ENCODE results near the gene POMT1.

DNA sequence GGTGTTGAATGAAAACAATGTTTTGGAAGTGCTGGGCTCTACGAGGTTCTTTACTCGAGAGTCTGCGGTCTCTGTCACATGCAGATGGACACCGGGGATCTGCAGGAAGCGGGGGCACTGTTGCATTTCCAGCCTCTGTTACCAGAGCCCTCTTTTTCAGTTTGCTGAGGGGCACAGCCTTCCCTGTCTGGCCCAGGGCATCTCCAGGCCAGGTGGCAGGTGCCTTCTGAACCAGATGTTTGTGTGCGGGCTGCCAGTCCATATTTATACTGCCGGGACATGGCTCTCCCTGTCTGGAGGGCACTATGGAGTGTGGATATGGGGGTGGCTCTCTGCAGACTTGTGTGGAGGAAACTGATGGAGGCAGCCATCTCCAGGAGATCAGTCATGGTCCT, 18.7 kb upstream of the POMT1 start:
- TF ChIP-seq, protein P1, sequence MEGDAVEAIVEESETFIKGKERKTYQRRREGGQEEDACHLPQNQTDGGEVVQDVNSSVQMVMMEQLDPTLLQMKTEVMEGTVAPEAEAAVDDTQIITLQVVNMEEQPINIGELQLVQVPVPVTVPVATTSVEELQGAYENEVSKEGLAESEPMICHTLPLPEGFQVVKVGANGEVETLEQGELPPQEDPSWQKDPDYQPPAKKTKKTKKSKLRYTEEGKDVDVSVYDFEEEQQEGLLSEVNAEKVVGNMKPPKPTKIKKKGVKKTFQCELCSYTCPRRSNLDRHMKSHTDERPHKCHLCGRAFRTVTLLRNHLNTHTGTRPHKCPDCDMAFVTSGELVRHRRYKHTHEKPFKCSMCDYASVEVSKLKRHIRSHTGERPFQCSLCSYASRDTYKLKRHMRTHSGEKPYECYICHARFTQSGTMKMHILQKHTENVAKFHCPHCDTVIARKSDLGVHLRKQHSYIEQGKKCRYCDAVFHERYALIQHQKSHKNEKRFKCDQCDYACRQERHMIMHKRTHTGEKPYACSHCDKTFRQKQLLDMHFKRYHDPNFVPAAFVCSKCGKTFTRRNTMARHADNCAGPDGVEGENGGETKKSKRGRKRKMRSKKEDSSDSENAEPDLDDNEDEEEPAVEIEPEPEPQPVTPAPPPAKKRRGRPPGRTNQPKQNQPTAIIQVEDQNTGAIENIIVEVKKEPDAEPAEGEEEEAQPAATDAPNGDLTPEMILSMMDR (IDR thresholded peaks at IDR 0.05): no peak
- TF ChIP-seq ZFX (IDR thresholded peaks at IDR 0.05; ENCODE audit: borderline replicate concordance): no peak
